GM12878 (cell line): ENCODE data around the gene VSIG10L. TPM values are rescaled to one million over a fixed set of nuclear protein-coding genes. Genes with fewer than 3 reads are reported as not detected.

Experiments used
- ATAC-seq: fragments of 200-7000 bp; cut with Tn5 transposase; 3 replicates; pipeline ENCODE4 v1.9.1; 2020; ENCODE audit warnings: mild to moderate bottlenecking, moderate library complexity
- Bru-seq: library from RNA; stranded (reverse); fragments of 400-500 nt; gene quantifications from one replicate; lab custom pipeline; 2021; lab: Mats Ljungman, UMichigan
- BruChase-seq, 2 experiments: library from RNA; stranded (reverse); fragments of 400-500 nt; gene quantifications; one replicate each; lab custom pipeline; 2021; lab: Mats Ljungman, UMichigan
- BruUV-seq: library from RNA; stranded (reverse); fragments of 400-500 nt; replicated peaks from 2 replicates; lab custom pipeline; 2021; lab: Mats Ljungman, UMichigan
- CTCF ChIA-PET: fragments of 300-600 bp; sonication (Branson Sonifier 250); formaldehyde crosslinking; extraction: SDS; loops from one replicate; lab custom pipeline; 2021; ENCODE audit warnings: inconsistent platforms; lab: Yijun Ruan, JAX
- POLR2A ChIA-PET: fragments of 350-600 bp; formaldehyde crosslinking; extraction: SDS; loops from one replicate; lab custom pipeline; 2021; ENCODE audit warnings: inconsistent platforms; lab: Charles Lee
- RAD21 ChIA-PET: fragments of 300-600 bp; sonication (Branson Sonifier 250); formaldehyde crosslinking; loops from one replicate; lab custom pipeline; 2023; ENCODE audit warnings: antibody characterized with exemption; ENCODE audit not compliant: unreplicated experiment; lab: Charles Lee
- SMC1A ChIA-PET: fragments of 300-600 bp; sonication (Branson Sonifier 250); formaldehyde crosslinking; loops from one replicate; lab custom pipeline; 2023; ENCODE audit not compliant: unreplicated experiment, uncharacterized antibody; lab: Charles Lee
- DNase-seq: peaks from one replicate; pipeline ENCODE4 v3.0.0-alpha.2; 2011; ENCODE audit warnings: low read depth, low spot score
- FAIRE-seq: peaks from 3 replicates; lab custom pipeline; 2011; peaks lifted over from hg19 to GRCh38; lab: Jason Lieb, UNC
- H2AFZ ChIP-seq: 2 replicates; pipeline ENCODE4 v1.6.0; 2011; ENCODE audit warnings: low read depth, low read length, control low read depth; ENCODE audit not compliant: control insufficient read depth
- H3K27ac ChIP-seq: 2 replicates; pipeline ENCODE4 v1.5.1; 2011; ENCODE audit warnings: control low read depth; ENCODE audit not compliant: control insufficient read depth, insufficient read depth
- H3K27me3 ChIP-seq, 2 experiments: replicated peaks in 1 of 2; 2 replicates each; pipeline versions ENCODE4 v1.6.0 to v1.6.1; 2011; ENCODE audit warnings: low read length in 1 of 2; ENCODE audit not compliant: control insufficient read depth in 2 of 2, insufficient read depth in 2 of 2
- H3K36me3 ChIP-seq, 2 experiments: 2 replicates each; pipeline ENCODE4 v1.5.1; 2011; ENCODE audit warnings: low read length in 1 of 2; ENCODE audit not compliant: control insufficient read depth in 2 of 2, insufficient read depth in 2 of 2
- H3K4me1 ChIP-seq: 2 replicates; pipeline ENCODE4 v1.6.1; 2011; ENCODE audit warnings: mild to moderate bottlenecking, low read length, moderate library complexity, mixed read lengths; ENCODE audit not compliant: control insufficient read depth, insufficient read depth
- H3K4me2 ChIP-seq: 2 replicates; pipeline ENCODE4 v1.6.0; 2011; ENCODE audit warnings: control low read depth; ENCODE audit not compliant: control insufficient read depth, insufficient read depth
- H3K4me3 ChIP-seq: fragments of 200-600 bp; sonication (generic); 2 replicates; pipeline ENCODE4 v1.5.1; 2016
- H3K79me2 ChIP-seq: 2 replicates; pipeline ENCODE4 v1.6.0; 2011; ENCODE audit warnings: low read length; ENCODE audit not compliant: control insufficient read depth, insufficient read depth
- H3K9ac ChIP-seq: 2 replicates; pipeline ENCODE4 v1.8.0; 2011; ENCODE audit warnings: low read length, control low read depth, mixed read lengths; ENCODE audit not compliant: control insufficient read depth, insufficient read depth
- H3K9me3 ChIP-seq: replicated peaks from 3 replicates; pipeline ENCODE4 v1.5.1; 2011; ENCODE audit warnings: mild to moderate bottlenecking, low read length; ENCODE audit not compliant: control insufficient read depth, insufficient read depth
- H4K20me1 ChIP-seq: 2 replicates; pipeline ENCODE4 v1.6.0; 2011; ENCODE audit not compliant: control insufficient read depth, insufficient read depth
- ASH2L ChIP-seq: fragments of 300-600, 200-600 bp; sonication (generic); IDR thresholded peaks from 2 replicates; pipeline ENCODE4 v1.6.1; 2017; ENCODE audit warnings: low read depth, mild to moderate bottlenecking, borderline replicate concordance
- IKZF1 ChIP-seq: fragments of 450-650 bp; conservative IDR thresholded peaks from 2 replicates; pipeline ENCODE4 v1.6.1; 2017; ENCODE audit warnings: antibody characterized with exemption, mild to moderate bottlenecking
- WGBS: methylation state at CpG from one replicate; pipeline ENCODE4 v1.1.6; 2016; ENCODE audit warnings: low lambda C conversion rate; ENCODE audit not compliant: insufficient replicate concordance, insufficient coverage; ENCODE audit errors: missing lambda C conversion rate; 5-methylcytosine and 5-hydroxymethylcytosine counted together
- in situ Hi-C: fragments of 300-500 bp; cut with MboI; formaldehyde crosslinking; loops from 9 replicates; pipeline ENCODE4 v1.14.3; 2018; ENCODE audit warnings: mixed read lengths
- intact Hi-C: fragments of 100-400 bp; cut with micrococcal nuclease; formaldehyde crosslinking; loops from one replicate; pipeline ENCODE4 v1.14.2; 2022; ENCODE audit not compliant: unreplicated experiment
- long read RNA-seq, 2 experiments: library from polyadenylated mRNA; unstranded; transcript quantifications; one replicate each; pipeline ENCODE4 v2.0.0, GENCODE V29; 2019 to 2020
- polyA minus RNA-seq, 3 experiments: library from RNA; depleted of rRNA, polyadenylated mRNA; stranded (reverse); fragments of >200 nt; gene quantifications; 2 replicates each; pipeline ENCODE4 v1.2.3, GENCODE V29; 2011
- polyA plus RNA-seq, 11 experiments: library from polyadenylated mRNA; depleted of rRNA in 4 of 11; unstranded in 6 of 11; stranded (reverse) in 5 of 11; fragments of >200 nt; fragmentation: Nextera tagmentation in 4 of 11; fragmentation: Illumina TruSeq in 1 of 11; extraction: Ambion mirVana in 4 of 11; extraction: Trizol in 1 of 11; gene quantifications; 1 replicate in 1 of 11; 2 replicates in 10 of 11; pipeline versions ENCODE4 v1.2.1 to v1.2.3, GENCODE V29; 2011 to 2016; ENCODE audit warnings: inconsistent platforms in 2 of 11, missing spikeins in 2 of 11, low read depth in 1 of 11
- total RNA-seq, 4 experiments: library from RNA; depleted of rRNA in 3 of 4; stranded (reverse); fragments of >200 nt in 3 of 4; fragmentation: Illumina TruSeq in 1 of 4; extraction: Trizol in 1 of 4; gene quantifications; 2 replicates each; pipeline versions ENCODE4 v1.2.1 to v1.2.3, GENCODE V29; 2013 to 2021

Gene VSIG10L
- 1.1 and 1.5 TPM in 2 replicates for total RNA-seq (2013; cell fraction: nucleolus; rRNA removed)
- total RNA-seq (2014; rRNA removed): 0.16 and 0.23 TPM in 2 replicates
- total RNA-seq (2014; rRNA removed; fragmentation: Illumina TruSeq; extraction: Trizol): 0.18 and 0.27 TPM in 2 replicates
- total RNA-seq (2021): 0.64 and 0.77 TPM in 2 replicates
- 0.55 TPM for polyA plus RNA-seq (2011; ENCODE audit: low read depth)
- 0.62 and 0.80 TPM in 2 replicates for polyA plus RNA-seq (2011; rRNA removed)
- polyA plus RNA-seq (2011; cell fraction: cytosol; rRNA removed): 0.59 and 0.96 TPM in 2 replicates
- polyA plus RNA-seq (2011; cell fraction: nucleus; rRNA removed): 1.4 and 2.0 TPM in 2 replicates
- 0.93 and 1.2 TPM in 2 replicates for polyA plus RNA-seq (2012)
- 0.59 and 0.62 TPM in 2 replicates for polyA plus RNA-seq (2014; fragmentation: Illumina TruSeq; extraction: Trizol)
- polyA plus RNA-seq (2014; fragmentation: Nextera tagmentation; extraction: Ambion mirVana): under 1 TPM; 0.09 to 0.11 TPM
- polyA plus RNA-seq (2014; rRNA removed): 0.47 and 0.67 TPM in 2 replicates
- polyA plus RNA-seq (2016; fragmentation: Nextera tagmentation; extraction: Ambion mirVana): under 1 TPM; 0.40 to 0.93 TPM
- polyA minus RNA-seq (2011; rRNA and poly(A)+ RNA removed): 0.07 and 0.46 TPM in 2 replicates
- not detected in 2 replicates for polyA minus RNA-seq (2011; cell fraction: cytosol; rRNA and poly(A)+ RNA removed)
- 0.12 and 0.48 TPM in 2 replicates for polyA minus RNA-seq (2011; cell fraction: nucleus; rRNA and poly(A)+ RNA removed)
- Bru-seq, nascent RNA: percentile 30 among the genes with signal in this experiment
- percentile 28 among the genes with signal in this experiment for BruChase-seq, experiment 1, labeled RNA remaining after a 6-hour chase
- BruChase-seq, experiment 2, labeled RNA remaining after a 2-hour chase: percentile 33 among the genes with signal in this experiment
- long read RNA-seq, experiment 1: 0 reads
- long read RNA-seq, experiment 2: 0 reads

- H3K27ac ChIP-seq: no peak within 1 kb of the TSS
- 55% methylated on average over 3 of the region's 3 CpGs for WGBS
- ATAC-seq (no peak), DNase-seq (no peak), FAIRE-seq (no peak)
- H3K4me1 ChIP-seq: peaks cover 21% of the 10 kb centered on the region
- POLR2A ChIA-PET: interaction anchor here (1.1 kb wide), 1 partner anchor 15 kb away, joined by 3 read pairs; no protein-coding TSS in a partner anchor
- BruUV-seq: no TSS peak
- no peak within 1 kb of the TSS for H3K4me2 ChIP-seq
- RAD21 ChIA-PET: interaction anchor here (0.7 to 1.3 kb wide), 3 partner anchors 53 to 92 kb away, joined by 3 to 7 read pairs (median 3); no protein-coding TSS in a partner anchor
- CTCF ChIA-PET: interaction anchor here (1.3 to 5.1 kb wide), 8 partner anchors 24 to 99 kb away, joined by 3 to 47 read pairs (median 8); partner anchors contain the start of gene ETFB
- H3K36me3 ChIP-seq: no peaks in the 10 kb centered on the region; a peak in 1 of 4 replicates
- H2AFZ ChIP-seq: no peak within 1 kb of the TSS
- H4K20me1 ChIP-seq: no peaks in the 10 kb centered on the region
- intact Hi-C loops: no loop called here
- SMC1A ChIA-PET: interaction anchor here (0.9 to 1.6 kb wide), 3 partner anchors 35 to 75 kb away, joined by 3 to 4 read pairs (median 3); no protein-coding TSS in a partner anchor
- no peak within 1 kb of the TSS for H3K4me3 ChIP-seq
- TF ChIP-seq IKZF1 (0 out of 2 replicates have a peak, but pooled peaks have one; percentile 5), ASH2L (no peak)
- H3K27me3 ChIP-seq: no peaks in the 10 kb centered on the region
- no peak within 1 kb of the TSS for H3K9ac ChIP-seq
- in situ Hi-C loops: no loop called here
- no peaks in the 10 kb centered on the region for H3K9me3 ChIP-seq
- no peaks in the 10 kb centered on the region for H3K79me2 ChIP-seq
These were observed at the start of gene VSIG10L for GRCh38 chr19:51341976-51342580. Gene VSIG10L (minus strand): TSS chr19:51342139. CDS start chr19:51342124, 15 bp downstream.
